ENCODE measurements around the gene GYS1. TPM values are rescaled to one million over a fixed set of nuclear protein-coding genes. Genes with fewer than 3 reads are reported as not detected.

Gene GYS1
- total and polyA plus RNA-seq, 8 donors: 13.0 to 63.6 (median 26.0) TPM

GRCh38 chr19:48945817-48946216, 47.3 kb downstream of the GYS1 start:
- Histone ChIP-seq H3K27me3 (no peaks in the 10 kb centered on the region), H3K4me3 (no peak overlapping the region), H3K9me3 (peaks cover 0 to 14% (median 7%) of the 10 kb centered on the region in 4 donors), H3K36me3 (no peaks in the 10 kb centered on the region), H3K27ac (no peak overlapping the region), H3K4me1 (no peaks in the 10 kb centered on the region)
- DNase-seq: no peak
- intact Hi-C loops (cut with DNase I; ENCODE audit: low total_unique reads): no loop called here
- TF ChIP-seq EP300 (IDR thresholded peaks at IDR 0.05): no peak
- 84 to 96% (median 88%) methylated on average over 2 of the region's 2 CpGs for WGBS, 5 donors

- DNase-seq: no peak
- Histone ChIP-seq H3K27me3 (no peaks in the 10 kb centered on the region), H3K27ac (no peak overlapping the region), H3K36me3 (no peaks in the 10 kb centered on the region), H3K4me1 (no peaks in the 10 kb centered on the region), H3K4me3 (no peak overlapping the region), H3K9me3 (peaks cover 0 to 18% (median 9%) of the 10 kb centered on the region in 4 donors)
- TF ChIP-seq EP300 (IDR thresholded peaks at IDR 0.05) (no peak), POLR2AphosphoS5 (IDR thresholded peaks at IDR 0.05) (no peak)
- intact Hi-C loops (cut with DNase I; ENCODE audit: low total_unique reads): no loop called here
- WGBS, 5 donors: 86 to 97% (median 93%) methylated on average over 5 of the region's 5 CpGs
These were observed 47.7 kb downstream of the GYS1 start for GRCh38 chr19:48945415-48945814.

- Histone ChIP-seq H3K36me3 (no peaks in the 10 kb centered on the region), H3K4me3 (no peak overlapping the region), H3K27me3 (no peaks in the 10 kb centered on the region), H3K27ac (no peak overlapping the region), H3K9me3 (peaks cover 0 to 18% (median 10%) of the 10 kb centered on the region in 4 donors), H3K4me1 (no peaks in the 10 kb centered on the region)
- no peak for TF ChIP-seq EP300 (IDR thresholded peaks at IDR 0.05)
- TF ChIP-seq CTCF (IDR thresholded peaks at IDR 0.05): no peak
- no peak for TF ChIP-seq POLR2A (IDR thresholded peaks at IDR 0.05)
- no peak for TF ChIP-seq POLR2AphosphoS5 (IDR thresholded peaks at IDR 0.05)
- 90 to 97% (median 90%) methylated on average over 6 of the region's 6 CpGs for WGBS, 5 donors
- no peak for DNase-seq
- intact Hi-C loops (cut with DNase I; ENCODE audit: low total_unique reads): no loop called here
These were observed 50.0 kb downstream of the GYS1 start for GRCh38 chr19:48943081-48943480.

- Histone ChIP-seq H3K36me3 (no peaks in the 10 kb centered on the region), H3K4me1 (peaks cover 0 to 4% (median 0%) of the 10 kb centered on the region in 4 donors), H3K4me3 (no peak overlapping the region), H3K27ac (no peak overlapping the region), H3K9me3 (peaks cover 0 to 11% (median 7%) of the 10 kb centered on the region in 4 donors), H3K27me3 (no peaks in the 10 kb centered on the region)
- 95 to 98% (median 97%) methylated on average over 5 of the region's 5 CpGs for WGBS, 5 donors
- intact Hi-C loops (cut with DNase I; ENCODE audit: low total_unique reads): no loop called here
- DNase-seq: no peak
- no peak for TF ChIP-seq POLR2AphosphoS5 (IDR thresholded peaks at IDR 0.05)
- TF ChIP-seq CTCF (IDR thresholded peaks at IDR 0.05): no peak
- no peak for TF ChIP-seq EP300 (IDR thresholded peaks at IDR 0.05)
- no peak for TF ChIP-seq POLR2A (IDR thresholded peaks at IDR 0.05)
These were observed 52.2 kb downstream of the GYS1 start for GRCh38 chr19:48940902-48941301.

- no peak for DNase-seq
- Histone ChIP-seq H3K4me1 (peaks cover 1 to 14% (median 8%) of the 10 kb centered on the region in 4 donors), H3K4me3 (no peak overlapping the region), H3K27ac (no peak overlapping the region), H3K27me3 (no peaks in the 10 kb centered on the region), H3K9me3 (peaks cover 0 to 11% (median 7%) of the 10 kb centered on the region in 4 donors), H3K36me3 (no peaks in the 10 kb centered on the region)
- intact Hi-C loops (cut with DNase I; ENCODE audit: low total_unique reads): no loop called here
- TF ChIP-seq CTCF (IDR thresholded peaks at IDR 0.05) (no peak), EP300 (IDR thresholded peaks at IDR 0.05) (no peak)
- 70 to 85% (median 79%) methylated on average over 7 of the region's 7 CpGs for WGBS, 5 donors
These were observed 54.9 kb downstream of the GYS1 start for GRCh38 chr19:48938256-48938655.

All from stomach (tissue), 9 donors.